ENCODE data around the gene GNG8. TPM values are rescaled to one million over a fixed set of nuclear protein-coding genes. Genes with fewer than 3 reads are reported as not detected.

The GNG8 gene
- total and polyA plus RNA-seq, 8 donors = not detected

GRCh38 chr19:46618670-46619231 lies 17.3 kb downstream of the GNG8 start:
- no peak for TF ChIP-seq POLR2A (IDR thresholded peaks at IDR 0.05)
- peak in 1 of 3 donors; percentile 18 for TF ChIP-seq POLR2AphosphoS5 (IDR thresholded peaks at IDR 0.05)
- H3K36me3 ChIP-seq = no peaks in the 10 kb centered on the region
- H3K4me1 ChIP-seq = peaks cover 44 to 83% (median 58%) of the 10 kb centered on the region in 4 donors
- DNase-seq = peak in 1 of 2 donors; percentile 63
- intact Hi-C loops (cut with DNase I; ENCODE audit: low total_unique reads) = no loop called here
- peak overlapping the region in 4 of 5 donors; percentile 33 to 89 (median 48) for H3K27ac ChIP-seq
- H3K9me3 ChIP-seq = no peaks in the 10 kb centered on the region
- WGBS, 5 donors = 21 to 37% (median 32%) methylated on average over 8 to 9 of the region's 9 CpGs
- H3K4me3 ChIP-seq = no peak overlapping the region
- no peaks in the 10 kb centered on the region for H3K27me3 ChIP-seq

GRCh38 chr19:46617601-46618000 lies 18.4 kb downstream of the GNG8 start:
- Histone ChIP-seq H3K27ac (peak overlapping the region in 3 of 5 donors; percentile 15 to 52 (median 51)), H3K4me3 (no peak overlapping the region), H3K36me3 (no peaks in the 10 kb centered on the region), H3K4me1 (peaks cover 42 to 71% (median 54%) of the 10 kb centered on the region in 4 donors), H3K9me3 (no peaks in the 10 kb centered on the region), H3K27me3 (no peaks in the 10 kb centered on the region)
- no peak for DNase-seq
- WGBS, 5 donors = 65 to 86% (median 71%) methylated on average over 5 to 6 of the region's 6 CpGs
- TF ChIP-seq CTCF (IDR thresholded peaks at IDR 0.05) = no peak
- no peak for TF ChIP-seq POLR2AphosphoS5 (IDR thresholded peaks at IDR 0.05)
- TF ChIP-seq EP300 (IDR thresholded peaks at IDR 0.05) = no peak
- no peak for TF ChIP-seq POLR2A (IDR thresholded peaks at IDR 0.05)
- intact Hi-C loops (cut with DNase I; ENCODE audit: low total_unique reads) = no loop called here

GRCh38 chr19:46616631-46617322 lies 19.2 kb downstream of the GNG8 start:
- Histone ChIP-seq H3K36me3 (no peaks in the 10 kb centered on the region), H3K9me3 (no peaks in the 10 kb centered on the region), H3K4me3 (no peak overlapping the region), H3K27ac (peak overlapping the region in 4 of 5 donors; percentile 11 to 52 (median 33)), H3K4me1 (peaks cover 42 to 63% (median 48%) of the 10 kb centered on the region in 4 donors), H3K27me3 (no peaks in the 10 kb centered on the region)
- TF ChIP-seq POLR2A (IDR thresholded peaks at IDR 0.05) (no peak), POLR2AphosphoS5 (IDR thresholded peaks at IDR 0.05) (peak in 1 of 3 donors; percentile 50), CTCF (IDR thresholded peaks at IDR 0.05) (peak in 5 of 7 experiments; percentile 11 to 63 (median 37)), EP300 (IDR thresholded peaks at IDR 0.05) (no peak)
- 25 to 32% (median 30%) methylated on average over 17 of the region's 17 CpGs for WGBS, 5 donors
- intact Hi-C loops (cut with DNase I; ENCODE audit: low total_unique reads) = no loop called here
- DNase-seq = peak; percentile 84 to 88

GRCh38 chr19:46615966-46616365 lies 20.0 kb downstream of the GNG8 start:
- DNase-seq = no peak
- no peak for TF ChIP-seq POLR2A (IDR thresholded peaks at IDR 0.05)
- no peak for TF ChIP-seq CTCF (IDR thresholded peaks at IDR 0.05)
- TF ChIP-seq POLR2AphosphoS5 (IDR thresholded peaks at IDR 0.05) = no peak
- TF ChIP-seq EP300 (IDR thresholded peaks at IDR 0.05) = no peak
- H3K36me3 ChIP-seq = peaks cover 0 to 2% (median 2%) of the 10 kb centered on the region in 4 donors
- WGBS, 5 donors = 77 to 84% (median 81%) methylated on average over 10 of the region's 10 CpGs
- H3K9me3 ChIP-seq = no peaks in the 10 kb centered on the region
- H3K27ac ChIP-seq = no peak overlapping the region
- H3K4me3 ChIP-seq = no peak overlapping the region
- H3K4me1 ChIP-seq = peaks cover 35 to 60% (median 40%) of the 10 kb centered on the region in 4 donors
- no peaks in the 10 kb centered on the region for H3K27me3 ChIP-seq
- intact Hi-C loops (cut with DNase I; ENCODE audit: low total_unique reads) = no loop called here
